NCI-H146 (cell line): ENCODE results near the gene SMCO4.
A peak's percentile ranks its signal among the peaks of the same experiment; 100 is the strongest.

ENCODE experiments used
- DNase-seq: peaks from one replicate; lab custom pipeline; 2025; lab: John Stamatoyannopoulos, UW

The SMCO4 gene

DNA sequence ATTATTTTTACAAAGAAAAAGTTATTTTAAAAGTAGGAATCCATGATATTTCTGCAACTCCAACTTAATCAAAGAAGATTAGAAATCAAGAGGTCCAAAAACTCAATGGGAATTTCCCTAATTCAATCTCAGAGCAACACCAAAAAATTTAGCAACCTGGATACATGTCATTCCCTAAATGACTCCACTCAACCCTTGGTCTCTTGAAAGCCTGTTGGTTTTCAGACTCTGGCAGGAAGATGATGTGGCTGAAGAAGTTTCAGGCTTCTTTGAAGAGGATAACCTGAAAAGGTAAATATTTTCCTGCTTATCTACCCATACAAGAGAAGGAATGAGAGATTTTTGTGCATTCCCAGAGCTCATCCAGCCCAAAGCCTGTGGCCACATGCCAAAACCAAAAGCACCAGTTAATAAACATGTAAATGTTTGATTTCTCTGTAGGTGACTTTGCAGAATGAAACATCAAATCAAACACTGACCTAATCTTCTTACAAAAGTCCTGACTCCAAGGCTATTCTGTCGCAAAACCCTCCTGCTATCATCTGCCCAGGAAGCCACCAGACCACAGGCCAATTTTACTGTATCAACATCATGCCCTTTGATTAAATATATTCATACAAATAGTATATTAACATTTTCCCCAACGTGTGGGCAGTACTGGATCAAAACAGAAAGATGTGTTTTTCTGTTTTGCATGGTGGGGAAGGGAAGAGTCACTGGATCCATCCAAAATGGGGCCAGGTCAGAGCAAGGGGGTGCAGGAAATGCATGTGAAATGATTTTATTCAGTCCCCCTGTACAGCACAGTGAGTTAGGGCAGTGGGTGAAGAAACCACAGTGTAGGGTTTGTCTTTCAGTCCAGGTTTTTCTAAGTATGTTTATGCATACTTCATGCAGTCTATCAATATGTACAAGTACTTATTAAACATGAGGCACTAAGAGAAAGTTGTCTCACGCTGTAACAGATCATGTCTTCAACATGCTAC, 38.8 kb downstream of the SMCO4 start:
- DNase-seq: peak; percentile 63

DNA sequence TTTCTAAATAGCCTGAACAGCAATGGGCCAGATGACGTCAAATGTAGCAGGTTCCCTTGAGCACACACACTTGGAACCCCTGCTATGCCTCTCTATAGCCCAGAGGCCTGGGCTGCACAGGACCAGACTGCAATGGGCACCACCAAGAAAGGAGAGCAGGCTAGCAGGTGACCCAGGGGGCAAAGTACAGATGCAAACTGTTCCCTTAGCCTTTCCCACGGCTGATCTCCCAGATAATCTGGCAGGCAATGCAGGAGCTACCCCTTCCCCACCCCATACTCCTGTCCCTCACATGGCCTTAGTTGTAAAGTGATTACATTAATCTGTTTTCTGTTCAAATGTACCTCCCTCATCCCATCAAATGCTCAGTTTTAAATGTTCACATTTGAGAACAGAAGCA, 41.3 kb downstream of the SMCO4 start:
- no peak for DNase-seq

DNA sequence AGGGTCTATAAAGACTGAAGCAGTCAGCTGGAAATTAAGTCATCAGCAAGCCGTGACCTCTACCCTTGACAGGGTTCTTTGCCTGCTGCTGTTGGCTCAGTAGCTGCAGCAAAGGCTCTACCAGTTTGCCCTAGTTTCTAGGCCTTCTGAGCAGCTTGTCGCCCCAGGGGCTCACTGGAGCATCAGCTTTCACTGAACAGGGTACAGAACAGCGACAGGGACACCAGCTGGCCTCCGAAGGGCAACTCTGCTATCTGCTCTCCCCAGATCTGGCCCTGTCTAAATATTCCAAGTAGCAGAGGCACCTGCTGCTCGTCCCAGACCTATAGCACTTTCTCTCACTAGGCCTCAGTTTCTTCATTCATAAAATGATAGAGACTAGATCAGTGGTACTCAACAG, 42.4 kb downstream of the SMCO4 start:
- no peak for DNase-seq

DNA sequence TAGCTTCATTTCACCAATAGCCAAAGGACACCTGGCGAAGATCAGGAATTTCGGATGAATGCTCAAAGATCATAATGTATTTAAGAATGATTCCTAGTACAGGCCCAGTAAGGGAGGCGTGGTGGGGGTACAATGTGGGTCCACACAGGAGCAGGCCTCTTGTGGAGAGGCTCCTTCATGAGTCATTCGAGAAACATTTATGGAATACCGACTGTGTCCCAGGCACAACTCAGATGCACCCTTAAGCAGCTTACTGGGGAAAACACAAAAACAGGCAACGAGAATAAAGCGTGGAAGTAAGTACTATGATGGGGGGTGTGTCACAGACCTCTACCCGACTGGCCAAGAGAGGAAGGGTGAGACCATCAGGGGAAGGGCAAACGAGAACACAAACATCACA, 44.5 kb downstream of the SMCO4 start:
- DNase-seq: no peak

DNA sequence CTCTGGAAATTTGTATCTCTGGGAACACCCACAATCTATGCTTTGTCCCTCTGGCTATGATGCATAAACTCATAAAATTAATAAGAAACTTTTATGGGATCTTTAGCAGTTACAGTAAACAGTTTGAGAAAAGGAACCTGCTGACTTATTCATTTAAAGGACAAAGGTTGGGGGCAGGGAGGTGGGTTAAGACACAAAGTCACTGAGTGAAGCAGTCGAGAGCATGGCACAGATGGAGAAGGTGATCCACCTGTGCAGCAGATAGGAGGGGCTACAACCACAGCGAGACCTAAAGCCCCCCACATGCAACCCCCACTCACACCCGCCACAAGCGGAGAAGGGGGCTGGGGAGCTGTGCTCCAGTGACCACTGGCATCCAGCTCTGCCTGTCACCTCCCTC, 45.0 kb downstream of the SMCO4 start:
- no peak for DNase-seq

DNA sequence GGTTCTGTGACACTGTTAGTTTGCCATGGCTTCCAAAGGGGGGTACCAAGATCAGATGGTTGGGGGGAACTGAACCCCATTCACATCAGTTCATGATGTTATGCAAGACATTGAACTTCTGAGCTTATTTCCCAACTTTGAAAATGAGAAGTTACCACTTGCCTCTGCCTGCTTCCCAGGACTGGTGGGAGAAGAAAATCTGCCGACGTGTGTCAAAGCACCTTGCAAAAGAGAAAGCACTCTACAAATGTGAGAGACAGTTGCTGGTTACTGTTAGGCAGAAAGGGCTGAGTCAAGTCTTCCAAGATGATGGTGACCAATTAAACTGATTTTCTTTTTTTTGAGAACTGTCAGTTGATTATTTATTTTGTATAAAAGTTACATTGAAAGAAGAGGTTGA, 45.6 kb downstream of the SMCO4 start:
- no peak for DNase-seq

DNA sequence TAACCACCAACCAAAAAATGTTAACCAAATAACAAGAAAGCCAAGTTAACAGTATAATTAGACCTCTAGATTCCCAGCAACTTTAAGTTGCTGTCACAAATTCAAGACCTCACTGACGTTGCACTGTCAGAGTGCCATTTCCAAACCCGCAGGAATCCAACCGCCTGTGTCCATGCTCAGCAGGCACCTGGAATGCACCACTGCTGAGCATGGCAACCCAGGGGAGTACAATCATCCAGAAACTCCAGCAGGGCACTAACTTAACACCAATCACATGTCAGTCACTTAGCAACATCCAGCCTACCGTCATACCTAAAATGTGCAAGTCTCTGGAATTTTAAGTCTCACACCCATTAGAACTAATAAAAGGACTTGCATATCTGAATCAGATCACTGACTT, 48.8 kb downstream of the SMCO4 start:
- no peak for DNase-seq

DNA sequence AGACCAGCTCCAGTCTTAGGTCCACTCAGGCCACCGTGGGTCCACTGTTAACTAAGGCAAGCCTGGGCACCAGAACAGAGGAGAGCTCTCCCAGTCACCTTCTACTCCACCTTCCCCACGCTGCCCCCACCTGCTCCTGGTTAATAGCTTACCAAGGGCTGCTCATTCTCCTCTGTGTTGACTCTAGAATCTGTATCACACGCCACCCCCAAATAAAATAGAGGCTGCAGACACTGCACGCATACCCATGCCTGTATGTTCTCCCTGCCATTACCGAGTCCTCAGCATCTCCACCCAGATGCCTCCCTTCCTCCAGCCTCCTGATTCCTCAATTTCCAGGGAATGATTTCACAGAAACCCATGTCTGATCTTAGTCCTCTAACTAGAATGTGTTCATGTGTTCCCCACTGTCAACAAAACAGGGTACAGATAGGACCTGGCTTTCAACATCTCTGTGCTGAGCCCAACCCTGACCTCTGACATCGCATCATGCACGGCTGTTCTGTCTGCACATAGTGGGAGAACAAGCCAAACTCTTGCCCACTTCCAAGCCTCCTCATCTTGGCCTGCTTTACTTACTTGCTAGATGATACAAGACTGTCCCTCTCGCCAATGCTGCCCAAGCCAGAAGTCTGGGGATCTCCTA, 49.8 kb downstream of the SMCO4 start:
- no peak for DNase-seq

DNA sequence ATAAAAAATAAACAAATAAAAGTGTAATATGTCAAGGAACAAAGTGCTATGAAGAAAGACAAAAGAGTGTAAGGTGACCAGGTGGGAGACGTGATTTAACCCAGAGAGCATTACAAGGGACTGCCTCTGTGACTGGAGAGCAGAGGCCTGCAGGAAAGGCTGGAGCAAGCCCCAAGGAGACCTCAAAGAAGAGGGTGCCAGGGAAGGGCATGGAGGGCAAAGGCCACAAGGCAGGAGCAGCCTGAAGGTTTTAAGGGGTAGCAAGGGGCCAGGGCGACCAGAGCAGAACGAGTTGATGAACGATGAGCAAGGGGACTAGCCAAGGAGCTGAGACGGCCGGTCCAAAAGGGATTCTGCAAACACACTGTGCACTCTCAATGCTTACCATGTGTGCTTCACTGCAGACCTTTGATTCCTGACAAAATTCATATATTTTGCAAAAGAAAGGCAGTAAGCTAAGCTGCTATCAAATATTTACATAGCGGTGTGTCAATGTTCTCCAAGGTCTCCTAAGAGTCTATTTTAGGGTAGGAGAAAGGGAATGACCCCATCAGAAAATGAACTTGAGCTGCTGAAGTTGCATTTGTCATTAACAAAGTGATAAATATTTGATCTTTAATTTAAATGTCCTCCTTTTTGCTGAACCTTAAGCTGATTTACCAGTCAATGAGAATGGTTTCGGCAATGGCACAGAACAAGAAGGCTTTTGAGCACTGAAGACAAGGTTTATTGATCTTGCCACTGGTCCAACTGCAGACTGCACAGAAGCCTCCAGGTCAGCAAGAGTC, 50.5 kb downstream of the SMCO4 start:
- no peak for DNase-seq

DNA sequence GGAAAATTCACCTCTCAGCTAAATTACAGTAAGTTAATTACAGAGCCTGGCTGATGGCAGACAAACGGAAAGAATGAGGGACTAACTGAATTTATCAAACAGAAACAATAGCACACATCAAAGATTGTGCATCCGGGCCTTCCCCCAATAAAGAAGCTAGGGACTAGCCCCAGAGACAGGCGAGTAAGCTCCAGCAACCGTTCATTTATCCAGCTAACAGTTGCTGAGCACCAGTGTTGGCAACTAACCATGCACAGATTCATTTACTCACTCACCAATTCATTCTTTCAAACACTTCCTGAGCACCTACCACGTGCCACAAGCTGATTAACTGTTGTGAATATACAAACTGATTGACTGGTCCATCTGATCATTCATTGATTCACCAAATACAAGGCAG, 51.2 kb downstream of the SMCO4 start:
- no peak for DNase-seq

DNA sequence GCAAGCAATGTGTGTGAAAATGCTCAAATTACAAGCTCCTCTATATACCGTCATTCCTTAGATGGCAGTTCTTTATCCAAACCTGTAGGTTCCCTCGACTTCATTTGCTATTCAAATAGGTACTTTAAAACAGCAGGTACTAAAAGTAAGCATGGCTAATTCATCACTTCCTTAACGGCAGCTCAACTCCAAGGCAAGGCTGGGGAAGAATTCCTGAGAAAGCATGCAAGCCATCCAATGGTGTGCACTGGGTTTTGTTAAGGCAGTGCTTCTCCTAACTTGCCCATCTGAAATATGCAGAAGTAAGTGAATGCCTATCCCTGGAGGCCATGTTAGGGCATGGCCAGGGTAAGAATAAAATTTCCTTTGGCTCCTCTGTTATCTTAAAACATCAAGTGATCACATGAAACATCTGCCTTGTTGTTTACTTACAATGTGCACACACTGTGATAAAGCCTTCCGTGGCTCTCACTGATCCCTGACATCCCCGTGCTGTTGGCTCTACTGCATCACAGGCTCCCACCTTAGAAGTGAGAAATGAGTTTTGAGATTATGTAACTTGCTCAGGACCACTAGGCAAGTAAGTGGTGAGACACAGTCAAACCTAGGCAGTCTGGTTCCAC, 52.1 kb downstream of the SMCO4 start:
- peak; percentile 3 for DNase-seq

DNA sequence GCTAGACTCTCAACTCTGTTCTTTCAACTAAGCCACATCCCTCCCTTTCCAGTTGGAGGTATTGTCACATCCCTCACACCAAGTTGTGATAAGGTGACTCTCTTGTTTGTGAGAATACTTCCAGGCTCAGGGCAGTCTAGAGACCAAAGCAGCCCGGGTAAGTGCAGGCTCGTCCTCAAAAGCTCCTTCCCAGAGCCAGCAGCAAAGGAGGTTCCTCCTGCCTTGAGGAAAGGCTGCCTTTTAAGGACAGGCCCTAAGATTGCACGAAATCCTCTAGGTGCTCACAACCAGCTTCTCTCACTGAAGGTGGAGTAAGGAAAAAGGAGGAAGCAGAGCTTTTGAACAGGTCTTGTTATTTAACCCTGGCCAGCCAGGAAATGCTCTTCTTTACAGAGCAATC, 53.4 kb downstream of the SMCO4 start:
- no peak for DNase-seq

DNA sequence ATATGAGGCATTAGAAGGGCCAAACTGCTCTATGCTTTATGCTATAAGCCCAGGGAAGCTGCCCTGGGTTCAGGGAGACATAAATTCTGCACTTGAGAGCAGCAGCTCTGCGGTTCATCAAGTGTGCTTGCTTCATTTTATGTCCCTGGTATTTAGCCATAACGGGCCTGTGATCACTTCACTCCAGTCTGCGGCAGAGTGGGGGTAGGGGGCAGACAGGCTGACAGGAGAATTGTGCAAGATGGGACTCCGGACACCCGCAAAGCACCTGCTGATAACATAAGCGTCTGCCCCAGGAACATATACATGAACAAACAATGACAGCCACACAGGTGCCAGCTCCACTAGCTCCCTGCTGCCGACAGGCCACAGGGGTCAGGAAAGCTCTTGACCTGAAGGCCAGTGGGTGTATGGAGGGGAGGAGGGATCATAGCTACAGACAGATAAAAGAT, 56.1 kb downstream of the SMCO4 start:
- peak; percentile 82 for DNase-seq

DNA sequence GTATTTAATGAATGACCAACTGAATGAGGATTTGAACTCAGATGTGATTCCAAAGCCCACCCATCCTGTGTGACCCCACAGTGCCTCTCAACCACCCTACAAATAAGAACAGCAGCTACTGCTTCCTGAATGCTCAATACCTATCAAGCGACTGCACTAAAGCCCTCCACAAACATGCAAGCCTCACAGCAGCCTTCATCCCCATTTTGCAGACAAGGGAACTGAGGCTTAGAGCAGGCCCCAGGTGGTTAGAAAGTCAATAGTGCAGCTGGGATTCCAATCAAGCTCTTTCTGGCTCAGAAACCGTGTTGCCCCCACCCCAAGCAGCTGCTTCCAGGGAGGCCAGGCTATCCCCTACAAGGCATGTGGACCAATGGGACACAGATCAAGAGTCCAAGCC, 57.2 kb downstream of the SMCO4 start:
- no peak for DNase-seq

DNA sequence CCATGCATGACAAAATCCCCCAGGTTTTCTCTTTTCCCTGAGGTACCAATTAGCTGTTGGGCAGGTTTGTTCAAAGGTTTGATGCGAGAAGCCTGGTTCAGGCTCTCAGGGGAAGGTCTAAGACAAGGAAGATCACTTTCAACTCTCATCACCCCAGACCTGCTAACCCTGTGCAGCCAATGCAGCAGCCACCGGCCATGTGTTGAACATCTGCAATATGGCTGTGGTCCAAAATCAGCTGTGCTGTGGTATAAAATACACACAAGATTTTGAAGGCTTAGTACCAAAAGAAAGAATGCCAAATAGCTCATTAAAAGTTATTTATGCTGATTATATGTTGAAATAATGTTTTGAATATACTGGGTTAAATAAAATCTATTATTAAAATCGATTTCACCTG, 58.5 kb downstream of the SMCO4 start:
- DNase-seq: no peak

DNA sequence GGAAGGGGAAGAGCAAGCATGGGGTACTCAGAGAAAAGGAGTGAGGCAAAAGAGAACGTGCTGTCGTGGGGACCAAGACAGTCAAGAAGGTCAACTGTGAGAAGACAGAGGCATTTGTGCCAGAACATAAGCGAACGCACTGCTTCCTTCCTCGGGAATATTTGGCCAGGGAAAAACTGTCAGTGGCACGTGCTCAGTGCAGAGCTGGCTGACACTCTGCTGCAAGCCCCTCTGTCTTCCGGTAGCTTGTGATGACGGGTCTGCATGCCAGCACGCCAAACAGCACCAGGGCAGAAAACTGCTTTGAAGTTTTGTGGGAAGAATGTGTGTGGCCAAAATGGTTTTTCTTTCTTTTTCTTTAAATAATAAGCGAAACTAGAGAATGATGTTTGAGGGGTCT, 60.6 kb downstream of the SMCO4 start:
- no peak for DNase-seq

DNA sequence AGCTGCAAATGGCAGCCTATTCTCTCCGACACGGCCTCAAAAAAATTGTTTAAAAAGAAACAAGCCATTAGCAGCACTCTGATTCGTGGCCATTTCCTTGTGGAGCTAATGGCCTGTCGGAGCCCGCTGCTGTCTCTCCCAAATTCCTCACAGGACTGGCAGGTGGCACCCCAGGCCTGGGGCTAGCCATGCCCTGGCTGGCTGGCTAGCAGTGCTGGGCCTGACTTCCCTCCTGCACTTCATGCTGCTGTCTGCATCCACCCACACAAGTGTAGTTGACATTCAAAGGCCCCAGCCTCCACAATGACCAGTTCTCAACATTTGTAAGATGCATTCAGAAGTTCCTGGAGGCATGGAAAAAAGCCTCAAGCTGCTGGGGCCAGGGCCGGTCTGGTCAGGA, 61.5 kb downstream of the SMCO4 start:
- DNase-seq: no peak

DNA sequence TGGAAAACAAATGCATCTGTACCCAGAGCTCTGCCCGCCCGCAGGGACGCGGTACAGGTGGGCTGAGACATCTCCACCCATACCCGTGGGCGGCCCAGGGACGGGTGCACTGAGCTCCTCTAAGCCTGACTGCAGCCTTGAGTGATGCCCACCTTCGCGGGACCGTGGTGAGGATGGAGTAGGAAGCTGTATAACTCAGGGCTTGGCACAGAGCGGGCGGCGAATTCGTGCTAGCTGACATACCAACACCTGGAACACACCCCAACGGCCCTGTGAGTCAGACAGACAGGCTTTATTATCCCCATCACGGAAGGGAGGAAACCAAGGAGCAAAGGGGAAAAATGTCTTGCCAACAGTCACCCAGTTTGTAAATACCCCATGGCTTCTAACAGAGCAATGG, 61.9 kb downstream of the SMCO4 start:
- DNase-seq: no peak

DNA sequence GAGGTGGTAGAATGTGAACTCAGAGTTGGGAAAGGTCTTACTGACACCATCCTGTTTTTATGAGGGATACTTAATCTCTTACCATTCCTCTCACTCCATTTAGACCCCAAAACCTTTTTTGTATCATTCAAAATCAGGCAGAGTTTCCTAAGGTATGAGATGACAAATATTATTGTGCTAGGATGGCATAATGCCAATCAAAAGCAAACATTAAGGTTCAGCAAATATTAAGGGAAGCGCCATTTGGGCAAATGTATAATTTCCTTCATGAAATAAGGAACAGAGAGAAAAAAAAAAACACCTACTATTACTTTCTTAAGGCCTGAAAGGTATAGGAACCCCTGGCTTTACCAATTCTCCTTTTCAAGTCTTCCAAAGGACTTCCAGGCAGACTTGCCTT, 62.4 kb downstream of the SMCO4 start:
- DNase-seq: no peak

DNA sequence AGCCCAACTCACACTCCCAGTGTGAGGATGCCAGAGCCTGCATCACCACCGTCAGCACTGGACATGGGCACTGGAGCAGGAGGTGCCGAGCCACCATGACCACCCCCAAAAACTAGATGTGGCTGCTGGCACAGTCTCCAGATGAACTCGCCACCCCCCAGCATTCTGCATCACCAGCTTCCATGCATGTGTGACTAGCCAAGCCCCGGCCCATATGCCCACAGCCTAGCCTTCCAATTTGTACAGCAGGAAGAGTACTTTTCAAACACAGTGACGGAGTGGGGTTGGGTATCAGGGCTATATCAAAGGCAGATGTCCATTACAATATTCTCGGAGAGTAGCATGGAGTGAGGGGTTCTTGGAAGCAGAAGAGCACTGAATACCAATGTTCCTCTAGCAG, 62.9 kb downstream of the SMCO4 start:
- no peak for DNase-seq

DNA sequence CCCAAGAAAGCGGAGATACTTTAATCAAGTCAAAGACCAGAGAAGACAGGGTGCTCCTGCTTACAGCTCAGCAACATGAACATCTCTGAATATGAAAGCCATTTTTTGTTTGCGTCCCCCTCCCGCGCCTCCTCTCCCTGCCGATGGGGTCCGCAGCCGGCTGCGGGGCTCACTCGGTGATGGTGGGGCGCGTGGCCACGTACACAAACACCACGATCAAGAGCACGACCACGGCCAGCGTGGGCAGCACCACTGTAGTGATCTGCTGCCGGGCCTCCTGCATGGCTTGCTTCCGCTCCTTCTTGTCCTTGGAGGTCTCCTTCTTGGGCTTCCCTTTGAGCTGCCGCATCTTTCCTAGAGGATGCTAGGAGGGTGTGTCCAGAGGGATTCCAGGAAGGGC, 64.3 kb downstream of the SMCO4 start:
- no peak for DNase-seq

DNA sequence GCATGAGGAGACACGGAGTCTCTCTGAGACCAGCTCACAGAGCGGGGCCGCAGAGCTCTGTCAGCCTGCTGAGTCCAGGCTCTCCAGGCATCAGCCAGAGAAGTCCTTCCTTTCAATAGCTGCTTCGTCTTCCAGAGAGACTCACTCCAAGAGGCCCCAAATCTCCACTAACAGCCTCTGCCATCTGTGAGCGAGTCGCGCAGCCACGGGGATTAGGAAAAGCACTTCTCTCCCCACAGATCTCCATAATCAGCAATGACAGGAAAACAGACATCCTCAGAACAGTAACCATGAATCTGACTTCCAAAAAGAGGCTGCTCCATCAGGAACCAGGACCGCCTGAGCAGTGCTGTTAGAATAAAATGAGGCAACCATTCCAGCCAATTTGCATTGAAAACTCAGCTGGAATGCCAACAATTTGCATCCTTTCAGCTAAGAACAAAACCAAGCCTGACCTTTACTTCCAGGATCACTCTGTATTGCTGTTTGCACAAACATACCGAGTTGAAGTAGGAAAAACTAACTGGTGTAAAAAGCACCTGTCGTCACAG, 65.4 kb downstream of the SMCO4 start:
- peak; percentile 3 for DNase-seq
